Muscle layer of duodenum (tissue), 2 donors: ENCODE measurements around the gene RIMKLA.

Experiments
- H3K27ac ChIP-seq: one replicate; pipeline ENCODE4 v1.7.0; 2013; ENCODE audit warnings: mild to moderate bottlenecking, low read length
- H3K27me3 ChIP-seq: one replicate; pipeline ENCODE4 v1.7.0; 2013; ENCODE audit warnings: low read depth, mild to moderate bottlenecking, control low read depth, low read length
- H3K36me3 ChIP-seq, 2 donors: one replicate each; pipeline ENCODE4 v1.7.0; 2013; ENCODE audit warnings: low read length in 2 of 2, control low read depth in 1 of 2, mild to moderate bottlenecking in 1 of 2; ENCODE audit not compliant: insufficient read depth in 2 of 2, control insufficient read depth in 1 of 2
- H3K4me1 ChIP-seq, 2 donors: one replicate each; pipeline ENCODE4 v1.7.0; 2013; ENCODE audit warnings: low read length in 2 of 2, mild to moderate bottlenecking in 2 of 2, control low read depth in 1 of 2, moderate library complexity in 1 of 2; ENCODE audit not compliant: insufficient read depth in 2 of 2, control insufficient read depth in 1 of 2
- H3K4me3 ChIP-seq, 2 donors: one replicate each; pipeline ENCODE4 v1.7.0; 2013; ENCODE audit warnings: low read length in 2 of 2, low read depth in 1 of 2, mild to moderate bottlenecking in 1 of 2
- H3K9me3 ChIP-seq, 2 donors: one replicate each; pipeline ENCODE4 v1.7.0; 2013; ENCODE audit warnings: low read length in 2 of 2, control low read depth in 1 of 2, mild to moderate bottlenecking in 1 of 2; ENCODE audit not compliant: control insufficient read depth in 1 of 2
- donor health status: healthy.

Gene RIMKLA

GRCh38 chr1:42379794-42380585 is 602 bp upstream of the RIMKLA start:
- Histone ChIP-seq H3K27ac (no peak overlapping the region), H3K27me3 (peaks cover 12% of the 10 kb centered on the region), H3K36me3 (no peaks in the 10 kb centered on the region), H3K4me3 (peak overlapping the region; percentile 38 to 75), H3K9me3 (no peaks in the 10 kb centered on the region), H3K4me1 (peaks cover 0 to 12% of the 10 kb centered on the region in 2 donors)

GRCh38 chr1:42381280-42381673 is 685 bp downstream of the RIMKLA start:
- Histone ChIP-seq H3K9me3 (no peaks in the 10 kb centered on the region), H3K36me3 (no peaks in the 10 kb centered on the region), H3K27ac (no peak overlapping the region), H3K4me3 (peak overlapping the region in 1 of 2 donors; percentile 75), H3K4me1 (peaks cover 0 to 12% of the 10 kb centered on the region in 2 donors), H3K27me3 (peaks cover 12% of the 10 kb centered on the region)

GRCh38 chr1:42385283-42385682 is 4.7 kb downstream of the RIMKLA start:
- Histone ChIP-seq H3K36me3 (no peaks in the 10 kb centered on the region), H3K4me1 (peaks cover 0 to 8% of the 10 kb centered on the region in 2 donors), H3K9me3 (no peaks in the 10 kb centered on the region), H3K4me3 (no peak overlapping the region), H3K27me3 (peaks cover 12% of the 10 kb centered on the region), H3K27ac (no peak overlapping the region)

DNA sequence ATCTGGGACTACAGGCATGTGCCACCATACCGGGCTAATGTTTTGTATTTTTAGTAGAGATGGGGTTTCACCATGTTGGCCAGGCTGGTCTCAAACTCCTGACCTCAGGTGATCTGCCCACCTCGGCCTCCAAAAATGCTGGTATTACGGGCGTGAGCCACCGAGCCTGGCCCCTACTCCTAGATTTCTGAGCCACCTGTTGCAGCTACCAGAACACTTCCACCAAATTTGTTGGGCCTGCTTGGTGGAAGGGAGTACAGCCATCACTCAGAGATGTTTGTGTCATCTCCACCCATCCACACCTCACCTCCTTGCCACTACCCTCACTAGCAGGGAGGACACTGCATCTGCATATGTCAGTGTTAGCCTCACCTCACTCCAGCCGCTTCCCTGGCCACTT is 5.5 kb downstream of the RIMKLA start:
- Histone ChIP-seq H3K4me3 (no peak overlapping the region), H3K27me3 (peaks cover 12% of the 10 kb centered on the region), H3K9me3 (no peaks in the 10 kb centered on the region), H3K27ac (no peak overlapping the region), H3K36me3 (no peaks in the 10 kb centered on the region), H3K4me1 (peaks cover 0 to 4% of the 10 kb centered on the region in 2 donors)

GRCh38 chr1:42392255-42392654 is 11.7 kb downstream of the RIMKLA start:
- H3K36me3 ChIP-seq: no peaks in the 10 kb centered on the region
- H3K4me1 ChIP-seq: no peaks in the 10 kb centered on the region
- H3K9me3 ChIP-seq: no peaks in the 10 kb centered on the region
- H3K4me3 ChIP-seq: no peak overlapping the region
- no peaks in the 10 kb centered on the region for H3K27me3 ChIP-seq
- no peak overlapping the region for H3K27ac ChIP-seq

DNA sequence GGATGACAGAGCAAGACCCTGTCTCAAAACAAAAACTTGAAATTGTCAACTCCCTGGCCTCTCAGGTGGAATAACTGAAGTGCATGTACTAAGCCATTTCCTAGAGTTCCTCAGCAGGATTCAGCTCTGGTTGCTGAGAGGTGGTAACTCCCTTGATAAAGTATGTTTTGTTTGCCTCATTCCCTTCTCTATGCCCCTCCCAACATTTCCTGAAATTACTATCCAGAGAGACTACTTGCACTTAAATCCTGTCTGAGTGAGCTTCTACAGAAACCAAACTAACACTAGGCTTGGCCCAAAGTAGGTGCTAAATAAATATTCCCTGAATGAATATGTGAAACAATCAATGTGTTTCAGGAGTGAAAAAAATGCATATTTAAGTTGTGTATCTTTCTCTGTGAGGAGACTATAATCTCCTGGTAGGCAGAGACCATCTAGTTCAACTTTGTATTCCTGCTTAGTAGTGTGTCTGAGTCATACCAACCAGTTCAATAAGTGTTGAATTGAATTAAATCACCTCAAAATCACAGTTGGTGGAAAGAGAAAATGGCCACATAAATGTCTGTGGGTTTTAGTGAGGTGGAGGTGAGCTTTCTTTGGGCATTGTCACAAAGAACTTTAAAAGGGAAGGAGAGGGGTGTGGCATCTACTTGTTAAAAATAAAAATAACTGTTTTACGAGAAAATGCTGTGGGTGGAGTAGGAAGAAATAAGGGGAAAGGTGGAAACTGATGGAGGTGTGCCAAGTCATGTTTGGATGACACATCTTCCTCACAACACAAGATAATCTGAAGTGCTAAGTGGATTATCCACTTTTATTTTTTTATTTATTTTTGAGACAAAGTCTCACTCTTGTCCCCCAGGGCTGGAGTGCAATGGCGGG is 12.6 kb downstream of the RIMKLA start:
- no peaks in the 10 kb centered on the region for H3K36me3 ChIP-seq
- no peak overlapping the region for H3K27ac ChIP-seq
- H3K4me3 ChIP-seq: no peak overlapping the region
- H3K27me3 ChIP-seq: no peaks in the 10 kb centered on the region
- no peaks in the 10 kb centered on the region for H3K4me1 ChIP-seq
- H3K9me3 ChIP-seq: no peaks in the 10 kb centered on the region

DNA sequence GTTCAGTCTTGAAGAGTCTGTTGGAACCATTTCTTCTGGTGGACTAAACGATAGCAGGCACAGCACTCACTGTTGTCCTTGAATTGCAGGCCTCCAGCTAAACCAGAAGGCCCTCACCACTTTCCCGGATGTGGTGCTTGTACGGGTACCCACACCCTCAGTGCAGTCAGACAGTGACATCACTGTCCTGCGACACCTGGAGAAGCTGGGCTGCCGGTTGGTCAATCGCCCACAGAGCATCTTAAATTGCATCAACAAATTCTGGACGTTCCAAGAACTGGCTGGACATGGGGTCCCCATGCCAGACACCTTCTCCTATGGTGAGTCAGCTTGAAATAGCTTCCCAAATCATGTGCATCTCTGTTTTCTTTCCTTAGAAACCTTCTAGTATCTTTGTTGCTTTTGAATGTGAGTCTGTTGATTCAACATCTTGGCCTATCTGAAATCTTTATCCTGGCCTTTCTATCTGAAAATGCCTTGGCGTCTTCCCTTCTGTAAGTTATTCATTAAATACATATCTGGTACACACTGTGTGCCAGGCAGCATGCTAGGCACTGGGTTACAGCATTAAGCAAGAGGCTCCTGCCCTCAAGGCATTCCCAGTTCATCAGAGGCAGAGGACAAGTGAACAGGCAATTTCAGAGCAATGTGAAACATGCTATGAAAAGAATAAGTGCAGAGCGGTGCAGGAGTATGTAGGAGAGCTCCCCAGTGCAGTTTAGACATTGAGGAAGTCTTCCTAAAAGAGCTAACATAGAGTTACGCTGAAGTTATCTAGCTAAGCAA is 18.9 kb downstream of the RIMKLA start:
- Histone ChIP-seq H3K27me3 (no peaks in the 10 kb centered on the region), H3K9me3 (no peaks in the 10 kb centered on the region), H3K4me1 (no peaks in the 10 kb centered on the region), H3K36me3 (no peaks in the 10 kb centered on the region), H3K27ac (no peak overlapping the region), H3K4me3 (no peak overlapping the region)

- Histone ChIP-seq H3K4me3 (no peak overlapping the region), H3K4me1 (no peaks in the 10 kb centered on the region), H3K27ac (no peak overlapping the region), H3K27me3 (no peaks in the 10 kb centered on the region), H3K36me3 (no peaks in the 10 kb centered on the region), H3K9me3 (no peaks in the 10 kb centered on the region)
These were observed 23.3 kb downstream of the RIMKLA start for GRCh38 chr1:42403880-42404400.

GRCh38 chr1:42414551-42415496 is 34.2 kb downstream of the RIMKLA start:
- no peak overlapping the region for H3K27ac ChIP-seq
- H3K27me3 ChIP-seq: no peaks in the 10 kb centered on the region
- H3K36me3 ChIP-seq: no peaks in the 10 kb centered on the region
- H3K9me3 ChIP-seq: no peaks in the 10 kb centered on the region
- H3K4me1 ChIP-seq: peaks cover 0 to under 1% of the 10 kb centered on the region in 2 donors
- no peak overlapping the region for H3K4me3 ChIP-seq

GRCh38 chr1:42417166-42417565 is 36.6 kb downstream of the RIMKLA start:
- no peaks in the 10 kb centered on the region for H3K27me3 ChIP-seq
- H3K27ac ChIP-seq: no peak overlapping the region
- H3K4me1 ChIP-seq: peaks cover 5 to 18% of the 10 kb centered on the region in 2 donors
- no peaks in the 10 kb centered on the region for H3K9me3 ChIP-seq
- H3K36me3 ChIP-seq: no peaks in the 10 kb centered on the region
- no peak overlapping the region for H3K4me3 ChIP-seq
